Adrenal gland (tissue), 5 donors: ENCODE results near the gene AKAP7.

Experiments
- POLR2A ChIP-seq, 2 donors: fragments of 450-650 bp; IDR thresholded peaks; one replicate each; pipeline ENCODE4 v1.6.1; 2017; ENCODE audit warnings: antibody characterized with exemption in 2 of 2, mild to moderate bottlenecking in 2 of 2, moderate library complexity in 1 of 2
- TF ChIP-seq, protein P1 (sequence below), 6 experiments: fragments of 450-650 bp in 4 of 6; fragments of 200-600 bp in 2 of 6; sonication (generic) in 1 of 6; IDR thresholded peaks; 1 replicate in 5 of 6; 2 replicates in 1 of 6; pipeline versions ENCODE4 v1.5.1 to v1.8.0; 2016 to 2021; ENCODE audit warnings: antibody characterized with exemption in 6 of 6, mild to moderate bottlenecking in 2 of 6, moderate library complexity in 1 of 6
- donor health status: DM: no; HTN: no; CAD: no.

- TF ChIP-seq, protein P1, sequence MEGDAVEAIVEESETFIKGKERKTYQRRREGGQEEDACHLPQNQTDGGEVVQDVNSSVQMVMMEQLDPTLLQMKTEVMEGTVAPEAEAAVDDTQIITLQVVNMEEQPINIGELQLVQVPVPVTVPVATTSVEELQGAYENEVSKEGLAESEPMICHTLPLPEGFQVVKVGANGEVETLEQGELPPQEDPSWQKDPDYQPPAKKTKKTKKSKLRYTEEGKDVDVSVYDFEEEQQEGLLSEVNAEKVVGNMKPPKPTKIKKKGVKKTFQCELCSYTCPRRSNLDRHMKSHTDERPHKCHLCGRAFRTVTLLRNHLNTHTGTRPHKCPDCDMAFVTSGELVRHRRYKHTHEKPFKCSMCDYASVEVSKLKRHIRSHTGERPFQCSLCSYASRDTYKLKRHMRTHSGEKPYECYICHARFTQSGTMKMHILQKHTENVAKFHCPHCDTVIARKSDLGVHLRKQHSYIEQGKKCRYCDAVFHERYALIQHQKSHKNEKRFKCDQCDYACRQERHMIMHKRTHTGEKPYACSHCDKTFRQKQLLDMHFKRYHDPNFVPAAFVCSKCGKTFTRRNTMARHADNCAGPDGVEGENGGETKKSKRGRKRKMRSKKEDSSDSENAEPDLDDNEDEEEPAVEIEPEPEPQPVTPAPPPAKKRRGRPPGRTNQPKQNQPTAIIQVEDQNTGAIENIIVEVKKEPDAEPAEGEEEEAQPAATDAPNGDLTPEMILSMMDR (IDR thresholded peaks at IDR 0.05): no peak
- no peak for TF ChIP-seq POLR2A (IDR thresholded peaks at IDR 0.05)
Observed at GRCh38 chr6:131303338-131303930, 168.2 kb downstream of the AKAP7 start.
